ENCODE results near the gene DOCK4. TPM values are rescaled to one million over a fixed set of nuclear protein-coding genes. Genes with fewer than 3 reads are reported as not detected.

The DOCK4 gene, protein sequence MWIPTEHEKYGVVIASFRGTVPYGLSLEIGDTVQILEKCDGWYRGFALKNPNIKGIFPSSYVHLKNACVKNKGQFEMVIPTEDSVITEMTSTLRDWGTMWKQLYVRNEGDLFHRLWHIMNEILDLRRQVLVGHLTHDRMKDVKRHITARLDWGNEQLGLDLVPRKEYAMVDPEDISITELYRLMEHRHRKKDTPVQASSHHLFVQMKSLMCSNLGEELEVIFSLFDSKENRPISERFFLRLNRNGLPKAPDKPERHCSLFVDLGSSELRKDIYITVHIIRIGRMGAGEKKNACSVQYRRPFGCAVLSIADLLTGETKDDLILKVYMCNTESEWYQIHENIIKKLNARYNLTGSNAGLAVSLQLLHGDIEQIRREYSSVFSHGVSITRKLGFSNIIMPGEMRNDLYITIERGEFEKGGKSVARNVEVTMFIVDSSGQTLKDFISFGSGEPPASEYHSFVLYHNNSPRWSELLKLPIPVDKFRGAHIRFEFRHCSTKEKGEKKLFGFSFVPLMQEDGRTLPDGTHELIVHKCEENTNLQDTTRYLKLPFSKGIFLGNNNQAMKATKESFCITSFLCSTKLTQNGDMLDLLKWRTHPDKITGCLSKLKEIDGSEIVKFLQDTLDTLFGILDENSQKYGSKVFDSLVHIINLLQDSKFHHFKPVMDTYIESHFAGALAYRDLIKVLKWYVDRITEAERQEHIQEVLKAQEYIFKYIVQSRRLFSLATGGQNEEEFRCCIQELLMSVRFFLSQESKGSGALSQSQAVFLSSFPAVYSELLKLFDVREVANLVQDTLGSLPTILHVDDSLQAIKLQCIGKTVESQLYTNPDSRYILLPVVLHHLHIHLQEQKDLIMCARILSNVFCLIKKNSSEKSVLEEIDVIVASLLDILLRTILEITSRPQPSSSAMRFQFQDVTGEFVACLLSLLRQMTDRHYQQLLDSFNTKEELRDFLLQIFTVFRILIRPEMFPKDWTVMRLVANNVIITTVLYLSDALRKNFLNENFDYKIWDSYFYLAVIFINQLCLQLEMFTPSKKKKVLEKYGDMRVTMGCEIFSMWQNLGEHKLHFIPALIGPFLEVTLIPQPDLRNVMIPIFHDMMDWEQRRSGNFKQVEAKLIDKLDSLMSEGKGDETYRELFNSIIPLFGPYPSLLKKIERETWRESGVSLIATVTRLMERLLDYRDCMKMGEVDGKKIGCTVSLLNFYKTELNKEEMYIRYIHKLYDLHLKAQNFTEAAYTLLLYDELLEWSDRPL (N-terminal part only)
- total RNA-seq (2021): 13.3 to 20.4 TPM (median 15.2 TPM) in 3 replicates
- percentile 63 among the genes with signal in this experiment for Bru-seq, nascent RNA
- long read RNA-seq, experiment 1, partial matches to known transcripts: 27 of 51 reads
- long read RNA-seq, experiment 1, other reads (novel, unspliced or antisense): 23 of 51 reads
- long read RNA-seq, experiment 2, partial matches to known transcripts: 1 of 9 reads
- long read RNA-seq, experiment 2, other reads (novel, unspliced or antisense): 8 of 9 reads
- long read RNA-seq, experiment 3: 0 reads

- peak within 1 kb of the TSS; percentile 63 for H3K27ac Mint-ChIP-seq
- peaks cover 41% of the 10 kb centered on the region for H3K4me1 Mint-ChIP-seq
- DNase-seq (ENCODE audit: low spot score): peak; percentile 99
- H3K9me3 Mint-ChIP-seq: peaks cover 7% of the 10 kb centered on the region
- H3K4me3 Mint-ChIP-seq: peak within 1 kb of the TSS; percentile 89
- POLR2A ChIA-PET: interaction anchor here (1.1 to 3.6 kb wide), 5 partner anchors 9 to 244 kb away, joined by 3 to 18 read pairs (median 3); partner anchors contain the start of gene IFRD1
- no peaks in the 10 kb centered on the region for H3K36me3 Mint-ChIP-seq
- peak; percentile 88 for ATAC-seq
- CTCF ChIA-PET: interaction anchor here (0.8 to 1.5 kb wide), 5 partner anchors 8 to 464 kb away, joined by 3 to 4 read pairs (median 3); no protein-coding TSS in a partner anchor
- no peaks in the 10 kb centered on the region for H3K27me3 Mint-ChIP-seq (ENCODE audit: low read depth)
- no peak for TF ChIP-seq GRHL2 (CRISPR knock-in tag; IDR thresholded peaks at IDR 0.05; ENCODE audit: insufficient replicate concordance, severe bottlenecking)
- TF ChIP-seq RELA (CRISPR knock-in tag; IDR thresholded peaks at IDR 0.05; ENCODE audit: borderline replicate concordance): no peak
- TF ChIP-seq USF2 (CRISPR knock-in tag; IDR thresholded peaks at IDR 0.05): no peak
- TF ChIP-seq FOXP1 (CRISPR knock-in tag; IDR thresholded peaks at IDR 0.05; ENCODE audit: borderline replicate concordance): no peak
- TF ChIP-seq, protein P1, sequence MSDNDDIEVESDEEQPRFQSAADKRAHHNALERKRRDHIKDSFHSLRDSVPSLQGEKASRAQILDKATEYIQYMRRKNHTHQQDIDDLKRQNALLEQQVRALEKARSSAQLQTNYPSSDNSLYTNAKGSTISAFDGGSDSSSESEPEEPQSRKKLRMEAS (CRISPR knock-in tag; IDR thresholded peaks at IDR 0.05): no peak; the same call in 1 of the 2 replicates
- TF ChIP-seq ELF4 (CRISPR knock-in tag; IDR thresholded peaks at IDR 0.05; ENCODE audit: low read depth): no peak
- no peak for TF ChIP-seq CREB1 (CRISPR knock-in tag; IDR thresholded peaks at IDR 0.05)
- peak; percentile 37; the same call in 1 of the 2 replicates for TF ChIP-seq CREM (CRISPR knock-in tag; IDR thresholded peaks at IDR 0.05)
- no peak for TF ChIP-seq TEAD4 (CRISPR knock-in tag; IDR thresholded peaks at IDR 0.05)
- TF ChIP-seq GABPB1 (CRISPR knock-in tag; IDR thresholded peaks at IDR 0.05): peak; percentile 57
- TF ChIP-seq NR2C2 (CRISPR knock-in tag; IDR thresholded peaks at IDR 0.05): no peak
- TF ChIP-seq GTF2I (CRISPR knock-in tag; conservative IDR thresholded peaks at IDR 0.05): no peak
- no peak for TF ChIP-seq ATF1 (CRISPR knock-in tag; IDR thresholded peaks at IDR 0.05)
- TF ChIP-seq SMAD3 (CRISPR knock-in tag; IDR thresholded peaks at IDR 0.05; ENCODE audit: borderline replicate concordance): no peak
- TF ChIP-seq CDX4 (CRISPR knock-in tag; IDR thresholded peaks at IDR 0.05; ENCODE audit: borderline replicate concordance): no peak
- no peak for TF ChIP-seq OVOL2 (CRISPR knock-in tag; IDR thresholded peaks at IDR 0.05; ENCODE audit: borderline replicate concordance)
- TF ChIP-seq ZNF138 (CRISPR knock-in tag; conservative IDR thresholded peaks at IDR 0.05): no peak
- TF ChIP-seq ZSCAN18 (CRISPR knock-in tag; IDR thresholded peaks at IDR 0.05): no peak
- no peak for TF ChIP-seq STAT6 (CRISPR knock-in tag; conservative IDR thresholded peaks at IDR 0.05; ENCODE audit: low read depth)
- no peak for TF ChIP-seq ESRRA (CRISPR knock-in tag; IDR thresholded peaks at IDR 0.05; ENCODE audit: borderline replicate concordance)
- no peak for TF ChIP-seq MYBL2 (CRISPR knock-in tag; IDR thresholded peaks at IDR 0.05)
- TF ChIP-seq, protein P2, sequence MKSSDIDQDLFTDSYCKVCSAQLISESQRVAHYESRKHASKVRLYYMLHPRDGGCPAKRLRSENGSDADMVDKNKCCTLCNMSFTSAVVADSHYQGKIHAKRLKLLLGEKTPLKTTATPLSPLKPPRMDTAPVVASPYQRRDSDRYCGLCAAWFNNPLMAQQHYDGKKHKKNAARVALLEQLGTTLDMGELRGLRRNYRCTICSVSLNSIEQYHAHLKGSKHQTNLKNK (CRISPR knock-in tag; IDR thresholded peaks at IDR 0.05): no peak
- TF ChIP-seq, protein P3, sequence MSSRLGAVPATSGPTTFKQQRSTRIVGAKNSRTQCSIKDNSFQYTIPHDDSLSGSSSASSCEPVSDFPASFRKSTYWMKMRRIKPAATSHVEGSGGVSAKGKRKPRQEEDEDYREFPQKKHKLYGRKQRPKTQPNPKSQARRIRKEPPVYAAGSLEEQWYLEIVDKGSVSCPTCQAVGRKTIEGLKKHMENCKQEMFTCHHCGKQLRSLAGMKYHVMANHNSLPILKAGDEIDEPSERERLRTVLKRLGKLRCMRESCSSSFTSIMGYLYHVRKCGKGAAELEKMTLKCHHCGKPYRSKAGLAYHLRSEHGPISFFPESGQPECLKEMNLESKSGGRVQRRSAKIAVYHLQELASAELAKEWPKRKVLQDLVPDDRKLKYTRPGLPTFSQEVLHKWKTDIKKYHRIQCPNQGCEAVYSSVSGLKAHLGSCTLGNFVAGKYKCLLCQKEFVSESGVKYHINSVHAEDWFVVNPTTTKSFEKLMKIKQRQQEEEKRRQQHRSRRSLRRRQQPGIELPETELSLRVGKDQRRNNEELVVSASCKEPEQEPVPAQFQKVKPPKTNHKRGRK (CRISPR knock-in tag; IDR thresholded peaks at IDR 0.05; ENCODE audit: borderline replicate concordance): no peak
- TF ChIP-seq ZNF121 (CRISPR knock-in tag; IDR thresholded peaks at IDR 0.05): no peak
These were observed at the start of gene DOCK4, which contains the start of gene ZNF277 for GRCh38 chr7:112206238-112206990. TSS of gene DOCK4 (minus strand) at chr7:112206399. CDS start at chr7:112206138, 261 bp downstream. TSS of gene ZNF277 (plus strand) at chr7:112206695. CDS start at chr7:112206717, 22 bp downstream.
